Ovary (tissue), 3 donors: ENCODE results near the gene TMEM219.

ENCODE experiments used
- EP300 ChIP-seq: sonication (generic); formaldehyde crosslinking; IDR thresholded peaks from one replicate; pipeline ENCODE4 v1.6.1; 2017; ENCODE audit warnings: antibody characterized with exemption
- TF ChIP-seq, protein P1 (sequence below), 3 donors: fragments of 450-650 bp in 2 of 3; fragments of 200-600 bp in 1 of 3; IDR thresholded peaks; one replicate each; pipeline versions ENCODE4 v1.5.1 to v1.8.0; 2016 to 2022; ENCODE audit warnings: antibody characterized with exemption in 3 of 3, mild to moderate bottlenecking in 1 of 3
- donor health status: DM: no; HTN: no; CAD: no.

DNA sequence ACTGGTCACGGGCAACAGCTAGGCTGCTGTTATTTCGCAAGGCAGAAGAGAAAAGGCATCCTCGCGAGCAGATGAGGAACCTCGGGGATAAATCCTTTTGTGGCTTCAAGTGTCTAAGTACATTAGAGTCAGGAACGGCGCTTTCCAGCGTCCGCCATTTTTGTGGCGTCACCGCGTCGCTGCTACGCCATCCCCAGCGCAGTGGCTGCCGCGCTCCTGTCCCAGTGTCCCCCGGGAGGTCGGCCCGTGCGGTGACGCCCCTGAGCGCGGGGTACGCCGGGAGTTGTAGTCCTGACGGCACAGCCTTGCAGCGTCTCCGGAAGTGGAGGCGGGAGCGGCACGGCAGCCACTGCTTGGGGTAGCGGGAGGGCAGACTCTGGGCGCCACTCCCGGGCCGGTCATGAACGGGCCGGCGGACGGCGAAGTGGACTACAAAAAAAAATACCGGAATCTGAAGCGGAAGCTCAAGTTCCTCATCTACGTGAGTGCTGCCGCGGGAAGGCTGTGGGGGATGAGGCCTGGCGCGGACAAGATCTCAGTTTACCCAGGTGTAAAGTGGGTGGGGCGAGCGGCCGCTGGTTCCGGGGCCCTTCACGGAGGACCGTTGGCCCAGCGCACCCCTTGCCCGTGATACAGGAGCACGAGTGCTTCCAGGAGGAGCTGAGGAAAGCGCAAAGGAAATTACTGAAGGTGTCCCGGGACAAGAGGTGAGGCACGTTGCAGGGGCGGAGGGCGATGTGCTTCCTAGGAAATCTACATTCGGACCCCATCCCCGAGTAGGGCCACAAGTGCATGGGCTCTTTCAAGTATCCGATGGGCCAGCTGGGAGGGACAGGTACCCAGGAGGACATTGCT lies 34.3 kb downstream of the TMEM219 start, which contains the start of gene INO80E:
- TF ChIP-seq, protein P1, sequence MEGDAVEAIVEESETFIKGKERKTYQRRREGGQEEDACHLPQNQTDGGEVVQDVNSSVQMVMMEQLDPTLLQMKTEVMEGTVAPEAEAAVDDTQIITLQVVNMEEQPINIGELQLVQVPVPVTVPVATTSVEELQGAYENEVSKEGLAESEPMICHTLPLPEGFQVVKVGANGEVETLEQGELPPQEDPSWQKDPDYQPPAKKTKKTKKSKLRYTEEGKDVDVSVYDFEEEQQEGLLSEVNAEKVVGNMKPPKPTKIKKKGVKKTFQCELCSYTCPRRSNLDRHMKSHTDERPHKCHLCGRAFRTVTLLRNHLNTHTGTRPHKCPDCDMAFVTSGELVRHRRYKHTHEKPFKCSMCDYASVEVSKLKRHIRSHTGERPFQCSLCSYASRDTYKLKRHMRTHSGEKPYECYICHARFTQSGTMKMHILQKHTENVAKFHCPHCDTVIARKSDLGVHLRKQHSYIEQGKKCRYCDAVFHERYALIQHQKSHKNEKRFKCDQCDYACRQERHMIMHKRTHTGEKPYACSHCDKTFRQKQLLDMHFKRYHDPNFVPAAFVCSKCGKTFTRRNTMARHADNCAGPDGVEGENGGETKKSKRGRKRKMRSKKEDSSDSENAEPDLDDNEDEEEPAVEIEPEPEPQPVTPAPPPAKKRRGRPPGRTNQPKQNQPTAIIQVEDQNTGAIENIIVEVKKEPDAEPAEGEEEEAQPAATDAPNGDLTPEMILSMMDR (IDR thresholded peaks at IDR 0.05) = no peak
- no peak for TF ChIP-seq EP300
